Central memory CD8-positive, alpha-beta T cell (primary cell): Measurements from ENCODE around the gene PDZRN3.
"Not testable (repeated sequence)": the region's sequence is repeated elsewhere in the genome, so short reads cannot be mapped to it uniquely, and the experiment has no call there.

Experiments
- ATAC-seq: fragments of 150-1000 bp; cut with Tn5 transposase; replicated peaks from 2 replicates; pipeline ENCODE4 v1.10.0; 2022; ENCODE audit warnings: mild to moderate bottlenecking, moderate FRiP score, moderate number of reproducible peaks; ENCODE audit not compliant: poor library complexity, severe bottlenecking; ENCODE audit errors: extremely low read depth
- DNase-seq, 2 donors: peaks; one replicate each; pipeline ENCODE4 v3.0.0; 2021; ENCODE audit warnings: low spot score in 2 of 2
- H3K27ac Mint-ChIP-seq: one replicate; pipeline ENCODE4 v1.8.0; 2022; ENCODE audit warnings: low read depth, mild to moderate bottlenecking, moderate library complexity, mixed read lengths
- H3K27me3 Mint-ChIP-seq: one replicate; pipeline ENCODE4 v1.8.0; 2022; ENCODE audit warnings: mixed read lengths
- H3K36me3 Mint-ChIP-seq: one replicate; pipeline ENCODE4 v1.8.0; 2022; ENCODE audit warnings: mild to moderate bottlenecking, moderate library complexity, mixed read lengths; ENCODE audit not compliant: insufficient read depth
- H3K4me1 Mint-ChIP-seq: one replicate; pipeline ENCODE4 v1.8.0; 2022; ENCODE audit warnings: mixed read lengths
- H3K4me3 Mint-ChIP-seq: one replicate; pipeline ENCODE4 v1.8.0; 2022; ENCODE audit warnings: mild to moderate bottlenecking, moderate library complexity, mixed read lengths
- H3K9me3 Mint-ChIP-seq: one replicate; pipeline ENCODE4 v1.8.0; 2022; ENCODE audit warnings: mixed read lengths

PDZRN3 gene

GRCh38 chr3:73464126-73464525 lies 160.6 kb downstream of the PDZRN3 start:
- H3K4me1 Mint-ChIP-seq, H3K27me3 Mint-ChIP-seq, DNase-seq, ATAC-seq, H3K4me3 Mint-ChIP-seq, H3K9me3 Mint-ChIP-seq, H3K36me3 Mint-ChIP-seq, H3K27ac Mint-ChIP-seq: not testable (repeated sequence)

- no peaks in the 10 kb centered on the region for H3K36me3 Mint-ChIP-seq
- H3K27ac Mint-ChIP-seq = no peak overlapping the region
- H3K9me3 Mint-ChIP-seq = peaks cover 5% of the 10 kb centered on the region
- H3K27me3 Mint-ChIP-seq = no peaks in the 10 kb centered on the region
- ATAC-seq = no peak
- H3K4me1 Mint-ChIP-seq = no peaks in the 10 kb centered on the region
- DNase-seq = no peak
- no peak overlapping the region for H3K4me3 Mint-ChIP-seq
These were observed 163.2 kb downstream of the PDZRN3 start for GRCh38 chr3:73461547-73461946.

- peaks cover 5% of the 10 kb centered on the region for H3K9me3 Mint-ChIP-seq
- no peaks in the 10 kb centered on the region for H3K4me1 Mint-ChIP-seq
- ATAC-seq = no peak
- peaks cover 2% of the 10 kb centered on the region for H3K36me3 Mint-ChIP-seq
- DNase-seq = no peak
- H3K4me3 Mint-ChIP-seq = no peak overlapping the region
- no peak overlapping the region for H3K27ac Mint-ChIP-seq
- no peaks in the 10 kb centered on the region for H3K27me3 Mint-ChIP-seq
These were observed 165.0 kb downstream of the PDZRN3 start for GRCh38 chr3:73459711-73460110.

GRCh38 chr3:73453666-73454065 lies 171.1 kb downstream of the PDZRN3 start:
- Mint-ChIP-seq H3K4me1 (no peaks in the 10 kb centered on the region), H3K27me3 (no peaks in the 10 kb centered on the region), H3K9me3 (no peaks in the 10 kb centered on the region), H3K4me3 (no peak overlapping the region), H3K36me3 (peaks cover 2% of the 10 kb centered on the region), H3K27ac (no peak overlapping the region)
- DNase-seq = no peak
- ATAC-seq = no peak

- Mint-ChIP-seq H3K27ac (no peak overlapping the region), H3K36me3 (peaks cover 2% of the 10 kb centered on the region), H3K4me3 (no peak overlapping the region), H3K27me3 (no peaks in the 10 kb centered on the region), H3K4me1 (no peaks in the 10 kb centered on the region), H3K9me3 (no peaks in the 10 kb centered on the region)
- no peak for ATAC-seq
- DNase-seq = no peak
These were observed 172.0 kb downstream of the PDZRN3 start for GRCh38 chr3:73452729-73453128.

GRCh38 chr3:73451301-73451944 lies 173.3 kb downstream of the PDZRN3 start:
- H3K36me3 Mint-ChIP-seq = peaks cover 2% of the 10 kb centered on the region
- no peak for DNase-seq
- no peaks in the 10 kb centered on the region for H3K9me3 Mint-ChIP-seq
- H3K4me1 Mint-ChIP-seq = no peaks in the 10 kb centered on the region
- ATAC-seq = no peak
- H3K27me3 Mint-ChIP-seq = no peaks in the 10 kb centered on the region
- H3K27ac Mint-ChIP-seq = peak overlapping the region; percentile 20
- H3K4me3 Mint-ChIP-seq = no peak overlapping the region

GRCh38 chr3:73449774-73450173 lies 175.0 kb downstream of the PDZRN3 start:
- Mint-ChIP-seq H3K27ac (no peak overlapping the region), H3K36me3 (no peaks in the 10 kb centered on the region), H3K4me3 (no peak overlapping the region), H3K4me1 (no peaks in the 10 kb centered on the region), H3K27me3 (no peaks in the 10 kb centered on the region), H3K9me3 (no peaks in the 10 kb centered on the region)
- ATAC-seq = no peak
- DNase-seq = no peak

GRCh38 chr3:73448761-73449301 lies 175.9 kb downstream of the PDZRN3 start:
- no peak for ATAC-seq

GRCh38 chr3:73448041-73448440 lies 176.7 kb downstream of the PDZRN3 start:
- Mint-ChIP-seq H3K9me3 (peaks cover 5% of the 10 kb centered on the region), H3K27ac (no peak overlapping the region), H3K36me3 (no peaks in the 10 kb centered on the region), H3K4me1 (no peaks in the 10 kb centered on the region), H3K4me3 (no peak overlapping the region), H3K27me3 (no peaks in the 10 kb centered on the region)
- DNase-seq = no peak
- ATAC-seq = no peak

More at GRCh38 chr3:73448761-73449301, 175.9 kb downstream of the PDZRN3 start:
- H3K36me3 Mint-ChIP-seq = no peaks in the 10 kb centered on the region
- H3K4me1 Mint-ChIP-seq = no peaks in the 10 kb centered on the region
- H3K9me3 Mint-ChIP-seq = peaks cover 4% of the 10 kb centered on the region
- H3K27ac Mint-ChIP-seq = no peak overlapping the region
- H3K27me3 Mint-ChIP-seq = no peaks in the 10 kb centered on the region
- no peak overlapping the region for H3K4me3 Mint-ChIP-seq
- no peak for DNase-seq

GRCh38 chr3:73447111-73447510 lies 177.6 kb downstream of the PDZRN3 start:
- Mint-ChIP-seq H3K4me1 (no peaks in the 10 kb centered on the region), H3K4me3 (no peak overlapping the region), H3K27me3 (no peaks in the 10 kb centered on the region), H3K27ac (no peak overlapping the region), H3K9me3 (peaks cover 5% of the 10 kb centered on the region), H3K36me3 (no peaks in the 10 kb centered on the region)
- ATAC-seq (no peak), DNase-seq (no peak)

GRCh38 chr3:73446467-73447110 lies 178.2 kb downstream of the PDZRN3 start:
- Mint-ChIP-seq H3K9me3 (peaks cover 5% of the 10 kb centered on the region), H3K4me1 (no peaks in the 10 kb centered on the region), H3K4me3 (no peak overlapping the region), H3K27me3 (no peaks in the 10 kb centered on the region), H3K27ac (no peak overlapping the region), H3K36me3 (no peaks in the 10 kb centered on the region)
- DNase-seq = no peak
- ATAC-seq = no peak

- Mint-ChIP-seq H3K27ac (no peak overlapping the region), H3K9me3 (peaks cover 5% of the 10 kb centered on the region), H3K27me3 (no peaks in the 10 kb centered on the region), H3K4me1 (no peaks in the 10 kb centered on the region), H3K36me3 (no peaks in the 10 kb centered on the region), H3K4me3 (no peak overlapping the region)
- ATAC-seq (no peak), DNase-seq (no peak)
These were observed 181.9 kb downstream of the PDZRN3 start for GRCh38 chr3:73442886-73443285.

- DNase-seq (no peak), ATAC-seq (no peak)
- Mint-ChIP-seq H3K27ac (no peak overlapping the region), H3K4me1 (no peaks in the 10 kb centered on the region), H3K4me3 (no peak overlapping the region), H3K27me3 (no peaks in the 10 kb centered on the region), H3K36me3 (no peaks in the 10 kb centered on the region), H3K9me3 (peaks cover 5% of the 10 kb centered on the region)
These were observed 182.6 kb downstream of the PDZRN3 start for GRCh38 chr3:73442152-73442551.
